Pancreas (tissue), 10 donors: Measurements from ENCODE around the gene LTBP1. TPM values are rescaled to one million over a fixed set of nuclear protein-coding genes. Genes with fewer than 3 reads are reported as not detected.

ENCODE experiments used
- ATAC-seq, 4 donors: fragments of 200-7000 bp; cut with Tn5 transposase; one replicate each; pipeline versions ENCODE4 v1.8.0 to v1.9.1; 2020; ENCODE audit warnings: mild to moderate bottlenecking in 4 of 4, moderate library complexity in 4 of 4
- DNase-seq, 6 donors: peaks; one replicate each; pipeline ENCODE4 v3.0.0-alpha.2; 2020
- FAIRE-seq: peaks from 2 replicates; lab custom pipeline; 2012; peaks lifted over from hg19 to GRCh38; lab: Jason Lieb, UNC
- H3K27ac ChIP-seq, 4 donors: fragments of 200-600 bp; sonication (generic); 1 replicate in 3 of 4; 2 replicates in 1 of 4; pipeline versions ENCODE4 v1.5.0 to v1.8.0; 2020
- H3K27me3 ChIP-seq, 4 donors: fragments of 200-600 bp; one replicate each; pipeline ENCODE4 v1.8.0; 2021
- H3K36me3 ChIP-seq, 3 donors: fragments of 200-600 bp; sonication (generic) in 1 of 3; one replicate each; pipeline versions ENCODE4 v1.5.0 to v1.8.0; 2020 to 2021
- H3K4me1 ChIP-seq, 3 donors: fragments of 200-600 bp; one replicate each; pipeline ENCODE4 v1.8.0; 2021
- H3K4me3 ChIP-seq, 4 donors: fragments of 200-600 bp; sonication (generic) in 2 of 4; one replicate each; pipeline versions ENCODE4 v1.5.0 to v1.8.0; 2020 to 2021
- H3K9me3 ChIP-seq, 4 donors: fragments of 200-600 bp; one replicate each; pipeline ENCODE4 v1.8.0; 2021
- WGBS, 2 donors: extraction: QIAGEN DNeasy Blood & Tissue Kit; methylation state at CpG; one replicate each; pipeline ENCODE4 v1.1.7; 2013; 5-methylcytosine and 5-hydroxymethylcytosine counted together
- intact Hi-C, 3 donors: fragments of 100-400 bp; cut with DNase I; formaldehyde crosslinking; loops; one replicate each; pipeline versions ENCODE4 v1.11.1 to v1.14.2; 2022
- polyA plus RNA-seq, 2 donors: library from polyadenylated mRNA; stranded (reverse); fragments of 200-250 nt; gene quantifications; one replicate each; pipeline ENCODE4 v1.2.3, GENCODE V29; 2013
- total RNA-seq, 6 donors: library from RNA; stranded (reverse); fragmentation: NEBNext Ultra II Directional in 4 of 6; extraction: Animal tissue kit (Norgen Biotek cat#: 25700) in 4 of 6; gene quantifications; one replicate each; pipeline versions ENCODE4 v1.2.1 to v1.2.4, GENCODE V29; 2021 to 2023
- TF ChIP-seq, protein P1 (sequence below), 4 donors: fragments of 200-600 bp; sonication (generic) in 3 of 4; IDR thresholded peaks; one replicate each; pipeline versions ENCODE4 v1.5.0 to v1.8.0; 2021; ENCODE audit warnings: antibody characterized with exemption in 4 of 4
- donor health status: healthy with polysubstance abuse.
- donor health status: DM: no; HTN: no; CAD: no; lungs with moderate emphysema.
- donor health status: DM: no; HTN: no; CAD: no.
- donor health status: control.
- donor health status: control.
- donor health status: Bipolar disorder and iron deficiency.
- donor health status: DM: yes; HTN: yes; CAD: no.
- donor health status: DM: no; HTN: no; CAD: no.
- donor health status: DM: no; HTN: no; CAD: no.
- donor health status: DM: yes; HTN: yes; CAD: no.

Gene LTBP1
- total and polyA plus RNA-seq, 8 donors: 0.83 to 21.2 (median 2.6) TPM

DNA sequence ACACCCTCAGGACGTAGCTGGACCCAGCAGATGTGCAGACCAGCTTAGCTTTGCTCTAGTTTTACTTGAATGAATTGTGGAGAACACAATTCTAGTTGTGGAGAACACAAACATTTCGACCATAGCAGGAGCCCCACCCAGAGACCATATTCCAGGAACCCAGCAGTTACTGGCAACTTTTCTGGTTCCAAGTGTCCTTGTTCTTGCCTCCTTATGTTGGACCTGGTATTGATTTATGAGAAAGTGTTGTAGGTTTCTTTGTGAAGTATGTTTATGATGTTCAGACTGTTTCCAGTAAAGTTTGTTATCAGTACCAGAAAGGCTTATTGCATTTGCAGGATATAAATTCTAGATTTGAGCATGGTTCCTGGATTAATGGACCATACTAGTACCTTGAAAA, 51.0 kb downstream of the LTBP1 start:
- intact Hi-C loops: no loop called here
- no peak for FAIRE-seq
- Histone ChIP-seq H3K4me3 (no peak overlapping the region), H3K27ac (no peak overlapping the region), H3K36me3 (no peaks in the 10 kb centered on the region), H3K9me3 (no peaks in the 10 kb centered on the region), H3K4me1 (no peaks in the 10 kb centered on the region), H3K27me3 (no peaks in the 10 kb centered on the region)
- no peak for DNase-seq
- TF ChIP-seq, protein P1, sequence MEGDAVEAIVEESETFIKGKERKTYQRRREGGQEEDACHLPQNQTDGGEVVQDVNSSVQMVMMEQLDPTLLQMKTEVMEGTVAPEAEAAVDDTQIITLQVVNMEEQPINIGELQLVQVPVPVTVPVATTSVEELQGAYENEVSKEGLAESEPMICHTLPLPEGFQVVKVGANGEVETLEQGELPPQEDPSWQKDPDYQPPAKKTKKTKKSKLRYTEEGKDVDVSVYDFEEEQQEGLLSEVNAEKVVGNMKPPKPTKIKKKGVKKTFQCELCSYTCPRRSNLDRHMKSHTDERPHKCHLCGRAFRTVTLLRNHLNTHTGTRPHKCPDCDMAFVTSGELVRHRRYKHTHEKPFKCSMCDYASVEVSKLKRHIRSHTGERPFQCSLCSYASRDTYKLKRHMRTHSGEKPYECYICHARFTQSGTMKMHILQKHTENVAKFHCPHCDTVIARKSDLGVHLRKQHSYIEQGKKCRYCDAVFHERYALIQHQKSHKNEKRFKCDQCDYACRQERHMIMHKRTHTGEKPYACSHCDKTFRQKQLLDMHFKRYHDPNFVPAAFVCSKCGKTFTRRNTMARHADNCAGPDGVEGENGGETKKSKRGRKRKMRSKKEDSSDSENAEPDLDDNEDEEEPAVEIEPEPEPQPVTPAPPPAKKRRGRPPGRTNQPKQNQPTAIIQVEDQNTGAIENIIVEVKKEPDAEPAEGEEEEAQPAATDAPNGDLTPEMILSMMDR (IDR thresholded peaks at IDR 0.05): no peak
- 80 to 89% methylated on average over 2 of the region's 2 CpGs for WGBS, 2 donors
- ATAC-seq: no peak

DNA sequence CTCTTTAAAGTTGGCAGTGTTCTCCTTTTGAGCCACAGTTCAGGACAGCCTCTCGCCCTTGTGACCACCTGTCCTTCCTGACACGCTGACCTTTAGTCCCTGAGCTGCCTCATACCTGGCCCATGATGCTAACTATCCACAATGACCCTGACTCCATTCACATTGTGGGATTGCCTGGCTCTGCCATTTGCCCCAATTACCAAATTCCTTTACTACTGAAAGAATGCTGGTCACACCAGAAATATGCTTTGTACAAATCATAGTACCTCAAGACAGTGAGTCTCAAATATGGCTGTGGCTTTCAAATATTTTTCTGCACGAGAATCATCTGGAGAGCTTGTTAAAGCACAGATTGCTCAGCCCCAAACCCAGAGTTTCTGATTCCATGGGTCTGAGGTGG, 54.2 kb downstream of the LTBP1 start:
- no peaks in the 10 kb centered on the region for H3K36me3 ChIP-seq
- no peaks in the 10 kb centered on the region for H3K27me3 ChIP-seq
- H3K27ac ChIP-seq: no peak overlapping the region
- TF ChIP-seq, protein P1 (IDR thresholded peaks at IDR 0.05): no peak
- intact Hi-C loops: no loop called here
- FAIRE-seq: no peak
- WGBS, 2 donors: 62 to 64% methylated on average over 3 of the region's 3 CpGs
- ATAC-seq: no peak
- H3K9me3 ChIP-seq: no peaks in the 10 kb centered on the region
- DNase-seq: no peak
- peaks cover 0 to 2% (median 0%) of the 10 kb centered on the region in 3 donors for H3K4me1 ChIP-seq
- no peak overlapping the region for H3K4me3 ChIP-seq

DNA sequence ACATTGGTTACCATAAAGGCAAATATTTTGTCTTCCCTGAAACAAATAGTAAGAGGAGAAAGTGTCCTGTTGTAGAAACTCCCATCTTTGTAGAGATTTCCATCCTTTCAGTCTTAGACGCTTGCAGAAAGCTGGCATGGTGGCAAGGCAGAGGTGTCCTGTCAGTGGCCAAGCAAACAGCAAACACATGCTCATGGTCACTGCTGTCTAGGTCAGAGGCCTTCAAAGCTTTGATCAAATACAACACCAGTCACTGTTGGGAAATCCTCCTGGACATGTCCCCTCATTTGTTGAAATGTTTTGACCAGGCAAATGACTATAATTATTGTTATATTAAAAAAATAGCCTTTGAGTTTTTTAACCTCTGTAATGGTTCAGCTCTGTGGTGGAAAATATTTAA, 55.1 kb downstream of the LTBP1 start:
- Histone ChIP-seq H3K9me3 (no peaks in the 10 kb centered on the region), H3K27me3 (no peaks in the 10 kb centered on the region), H3K4me1 (peaks cover 0 to 5% (median 0%) of the 10 kb centered on the region in 3 donors), H3K36me3 (no peaks in the 10 kb centered on the region), H3K27ac (no peak overlapping the region), H3K4me3 (no peak overlapping the region)
- intact Hi-C loops: no loop called here
- ATAC-seq (no peak), FAIRE-seq (no peak), DNase-seq (no peak)
- TF ChIP-seq, protein P1 (IDR thresholded peaks at IDR 0.05): no peak
- 69 to 94% methylated on average over 1 of the region's 1 CpG for WGBS, 2 donors

DNA sequence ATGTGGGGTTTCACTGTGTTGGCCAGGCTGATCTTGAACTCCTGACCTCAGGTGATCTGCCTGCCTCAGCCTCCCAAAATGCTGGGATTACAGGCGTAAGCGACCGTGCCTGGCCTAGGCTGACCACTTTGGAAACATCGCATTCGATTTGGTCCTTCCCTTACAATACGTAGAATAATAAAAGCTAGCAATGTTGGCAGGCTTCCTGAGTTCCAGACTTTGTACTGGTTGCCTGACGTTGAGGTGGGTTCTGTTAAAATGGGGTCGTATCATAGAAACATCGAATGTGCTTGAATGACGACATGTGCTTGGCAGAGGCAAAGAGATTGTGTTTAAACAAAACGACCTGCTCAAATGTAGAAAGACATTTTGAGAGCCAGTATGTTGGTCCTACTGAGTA, 56.1 kb downstream of the LTBP1 start:
- H3K9me3 ChIP-seq: no peaks in the 10 kb centered on the region
- intact Hi-C loops: no loop called here
- no peak for DNase-seq
- no peak for ATAC-seq
- H3K4me3 ChIP-seq: no peak overlapping the region
- no peak for FAIRE-seq
- H3K36me3 ChIP-seq: no peaks in the 10 kb centered on the region
- TF ChIP-seq, protein P1 (IDR thresholded peaks at IDR 0.05): no peak
- H3K27ac ChIP-seq: no peak overlapping the region
- H3K4me1 ChIP-seq: peaks cover 0 to 5% (median 0%) of the 10 kb centered on the region in 3 donors
- H3K27me3 ChIP-seq: no peaks in the 10 kb centered on the region
- WGBS, 2 donors: 89% methylated on average over 11 of the region's 11 CpGs

DNA sequence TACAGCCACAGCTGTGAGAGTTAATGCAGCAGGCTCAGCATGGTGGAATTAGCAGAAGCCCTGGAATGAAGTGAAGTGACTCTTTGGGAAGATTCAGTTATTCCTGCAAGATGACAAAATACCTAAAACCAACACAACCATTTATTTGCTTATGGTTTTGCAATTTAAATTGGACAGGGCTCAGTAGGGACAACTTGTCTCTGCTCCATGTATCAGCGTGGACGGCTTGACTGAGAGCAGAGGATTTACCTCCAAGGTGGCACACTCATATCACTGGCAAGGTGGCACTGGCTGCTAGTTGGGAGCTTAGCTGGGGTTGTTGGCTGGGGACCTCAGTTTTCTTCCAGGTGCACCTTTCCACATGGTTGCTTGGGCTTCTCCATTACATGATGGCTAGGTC, 58.3 kb downstream of the LTBP1 start:
- Histone ChIP-seq H3K36me3 (no peaks in the 10 kb centered on the region), H3K4me1 (peaks cover 0 to 5% (median 0%) of the 10 kb centered on the region in 3 donors), H3K4me3 (no peak overlapping the region), H3K27ac (no peak overlapping the region), H3K27me3 (no peaks in the 10 kb centered on the region), H3K9me3 (no peaks in the 10 kb centered on the region)
- TF ChIP-seq, protein P1 (IDR thresholded peaks at IDR 0.05): no peak
- no peak for DNase-seq
- no peak for FAIRE-seq
- peak in 3 of 4 donors; percentile 14 to 44 (median 16) for ATAC-seq
- intact Hi-C loops: no loop called here
- WGBS, 2 donors: 73 to 91% methylated on average over 2 of the region's 2 CpGs
